Ascending aorta (tissue), 2 donors: ENCODE results near the gene CABP2. TPM values are rescaled to one million over a fixed set of nuclear protein-coding genes. Genes with fewer than 3 reads are reported as not detected.

Experiments
- DNase-seq, 2 donors: peaks; one replicate each; pipeline ENCODE4 v3.0.0-alpha.2; 2019; ENCODE audit warnings: low spot score in 2 of 2
- H3K27ac ChIP-seq, 2 donors: fragments of 200-600 bp; sonication (generic); one replicate each; pipeline ENCODE4 v1.5.1; 2016 to 2017; ENCODE audit warnings: mild to moderate bottlenecking in 1 of 2
- H3K27me3 ChIP-seq: fragments of 200-600 bp; sonication (generic); one replicate; pipeline ENCODE4 v1.5.1; 2017
- H3K36me3 ChIP-seq, 2 donors: fragments of 200-600 bp; sonication (generic); one replicate each; pipeline ENCODE4 v1.5.1; 2016
- H3K4me1 ChIP-seq, 2 donors: fragments of 200-600 bp; sonication (generic); one replicate each; pipeline ENCODE4 v1.5.1; 2016 to 2017; ENCODE audit warnings: mild to moderate bottlenecking in 1 of 2
- H3K4me3 ChIP-seq, 2 donors: fragments of 200-600 bp; sonication (generic); one replicate each; pipeline ENCODE4 v1.5.1; 2016 to 2017; ENCODE audit warnings: mild to moderate bottlenecking in 1 of 2
- H3K9me3 ChIP-seq, 2 donors: fragments of 200-600 bp; sonication (generic); one replicate each; pipeline ENCODE4 v1.5.1; 2016
- intact Hi-C: fragments of 100-400 bp; cut with DNase I; formaldehyde crosslinking; loops from one replicate; pipeline ENCODE4 v1.15.1; 2023
- total RNA-seq: library from RNA; depleted of rRNA; stranded (reverse); fragments of >200 nt; gene quantifications from one replicate; pipeline ENCODE4 v1.1.0, GENCODE V29; 2016
- TF ChIP-seq, protein P1 (sequence below), 3 experiments: fragments of 200-600 bp in 2 of 3; fragments of 450-650 bp in 1 of 3; sonication (generic) in 2 of 3; IDR thresholded peaks; one replicate each; pipeline ENCODE4 v1.5.1; 2016 to 2019; ENCODE audit warnings: antibody characterized with exemption in 3 of 3, mild to moderate bottlenecking in 1 of 3, moderate library complexity in 1 of 3

Gene CABP2
- total RNA-seq, 1 donor from 2014 or later, result not detected

DNA sequence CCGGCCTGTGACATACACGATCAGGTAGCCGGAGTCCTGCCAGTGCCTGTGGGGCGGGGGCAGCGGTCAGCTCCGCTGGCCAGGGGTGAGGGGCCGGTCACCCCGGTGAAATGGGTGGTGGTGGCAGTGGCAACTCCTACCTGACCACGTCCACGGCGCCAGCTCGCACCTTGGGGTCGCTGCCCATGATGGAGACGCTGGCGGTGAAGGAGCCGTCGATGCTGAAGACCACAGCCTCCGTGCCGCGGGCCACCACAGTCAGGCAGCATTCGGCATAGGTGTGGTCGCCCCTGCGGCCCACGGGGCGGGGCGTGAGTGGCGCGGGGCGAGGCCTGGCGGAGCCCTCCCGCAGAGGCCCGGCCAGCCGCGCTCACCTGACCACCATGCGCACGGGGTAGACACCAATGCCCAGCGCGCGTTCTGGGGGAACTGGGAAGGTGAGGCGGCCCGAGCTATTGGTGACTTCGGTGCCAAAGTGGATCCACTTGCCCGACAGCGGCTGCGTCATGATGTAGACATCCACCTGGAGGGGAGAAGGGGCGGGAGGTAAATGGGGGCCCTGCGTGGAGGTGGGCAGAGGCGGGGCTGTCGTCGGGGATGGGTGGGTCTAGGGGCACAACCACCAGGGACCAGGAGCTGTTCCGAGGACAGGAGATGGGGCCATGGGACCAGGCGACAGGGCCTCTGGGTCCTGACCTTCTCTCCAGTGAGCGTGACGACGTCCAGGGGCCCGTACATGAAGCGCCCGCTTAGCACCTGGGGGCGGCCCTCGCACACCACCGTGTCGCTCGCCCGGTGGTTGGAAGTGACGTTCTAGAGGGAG is 29.5 kb downstream of the CABP2 start:
- TF ChIP-seq, protein P1, sequence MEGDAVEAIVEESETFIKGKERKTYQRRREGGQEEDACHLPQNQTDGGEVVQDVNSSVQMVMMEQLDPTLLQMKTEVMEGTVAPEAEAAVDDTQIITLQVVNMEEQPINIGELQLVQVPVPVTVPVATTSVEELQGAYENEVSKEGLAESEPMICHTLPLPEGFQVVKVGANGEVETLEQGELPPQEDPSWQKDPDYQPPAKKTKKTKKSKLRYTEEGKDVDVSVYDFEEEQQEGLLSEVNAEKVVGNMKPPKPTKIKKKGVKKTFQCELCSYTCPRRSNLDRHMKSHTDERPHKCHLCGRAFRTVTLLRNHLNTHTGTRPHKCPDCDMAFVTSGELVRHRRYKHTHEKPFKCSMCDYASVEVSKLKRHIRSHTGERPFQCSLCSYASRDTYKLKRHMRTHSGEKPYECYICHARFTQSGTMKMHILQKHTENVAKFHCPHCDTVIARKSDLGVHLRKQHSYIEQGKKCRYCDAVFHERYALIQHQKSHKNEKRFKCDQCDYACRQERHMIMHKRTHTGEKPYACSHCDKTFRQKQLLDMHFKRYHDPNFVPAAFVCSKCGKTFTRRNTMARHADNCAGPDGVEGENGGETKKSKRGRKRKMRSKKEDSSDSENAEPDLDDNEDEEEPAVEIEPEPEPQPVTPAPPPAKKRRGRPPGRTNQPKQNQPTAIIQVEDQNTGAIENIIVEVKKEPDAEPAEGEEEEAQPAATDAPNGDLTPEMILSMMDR (IDR thresholded peaks at IDR 0.05), result no peak
- H3K4me1 ChIP-seq, result no peaks in the 10 kb centered on the region
- H3K9me3 ChIP-seq, result no peaks in the 10 kb centered on the region
- H3K4me3 ChIP-seq, result no peak overlapping the region
- H3K36me3 ChIP-seq, result peaks cover 64 to 78% of the 10 kb centered on the region in 2 donors
- intact Hi-C loops, result no loop called here
- no peak for DNase-seq
- H3K27me3 ChIP-seq, result no peaks in the 10 kb centered on the region
- no peak overlapping the region for H3K27ac ChIP-seq

DNA sequence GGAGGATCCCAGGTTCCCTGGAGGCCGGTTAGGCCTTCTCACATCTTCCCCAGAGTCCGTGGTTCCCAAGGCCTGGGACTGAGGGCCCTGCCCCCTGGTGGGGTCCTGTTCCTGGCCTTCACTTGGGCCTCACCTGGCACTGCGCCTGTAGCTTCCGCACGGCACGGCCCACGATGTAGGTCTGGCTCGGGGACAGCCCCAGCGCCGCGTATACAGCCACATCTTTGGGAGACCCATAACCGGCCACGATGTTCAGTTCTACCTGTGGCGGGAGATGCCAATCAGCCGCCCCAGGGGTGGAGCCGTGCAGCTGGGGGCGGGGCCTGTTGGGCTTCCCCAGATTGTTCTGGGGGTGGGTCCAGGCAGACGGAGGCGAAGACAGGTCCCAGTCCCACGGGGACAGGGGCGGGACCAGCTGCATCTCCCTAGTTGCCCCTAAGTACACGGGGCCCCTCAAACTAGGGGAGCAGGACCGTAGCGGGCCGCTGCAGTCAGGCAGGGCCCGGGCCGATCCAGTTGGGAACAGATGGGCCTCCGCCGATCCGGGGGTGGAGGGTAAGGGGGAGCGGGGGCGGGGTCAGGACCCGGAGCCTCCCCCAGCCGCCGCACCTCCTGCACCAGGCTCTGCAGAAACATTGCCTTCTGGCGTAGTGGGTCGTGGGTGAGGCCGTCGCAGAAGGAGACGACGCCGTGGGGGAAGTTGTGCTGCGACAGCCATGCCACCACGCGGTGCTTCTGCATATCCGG is 30.3 kb downstream of the CABP2 start:
- TF ChIP-seq, protein P1 (IDR thresholded peaks at IDR 0.05), result no peak

DNA sequence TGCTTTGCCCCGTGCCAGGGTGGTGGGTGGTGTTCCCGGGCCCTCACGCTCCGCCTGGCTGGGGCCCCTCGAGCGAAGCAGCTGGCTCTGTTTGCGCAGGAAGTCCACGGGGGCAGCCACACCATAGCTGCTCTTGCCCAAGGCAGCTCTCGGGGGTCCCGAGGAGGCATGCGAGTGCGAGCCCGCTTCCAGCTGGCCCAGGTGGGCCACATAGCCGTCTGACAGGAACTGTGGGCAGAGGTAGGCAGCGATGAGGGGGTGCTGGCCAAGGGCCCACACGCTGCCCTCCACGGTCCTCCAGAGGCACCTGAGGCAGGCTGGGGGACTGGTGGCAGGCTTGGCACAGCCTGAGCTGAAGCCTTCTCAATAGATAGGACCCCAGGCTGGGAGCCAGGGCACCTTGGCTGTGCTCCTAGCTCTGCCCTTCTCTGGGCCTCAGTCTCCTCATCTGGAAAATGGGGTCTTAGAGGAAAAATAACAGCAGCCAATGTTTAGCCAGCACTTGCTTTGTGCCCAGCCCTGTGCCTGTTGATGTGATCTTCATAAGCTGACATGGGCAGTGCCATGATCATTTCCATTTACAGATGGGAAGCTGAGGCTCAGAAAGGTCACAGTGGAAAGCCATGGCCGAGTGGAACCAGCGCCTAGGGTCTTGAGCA is 31.0 kb downstream of the CABP2 start:
- H3K4me3 ChIP-seq, result no peak overlapping the region
- no peak overlapping the region for H3K27ac ChIP-seq
- TF ChIP-seq, protein P1 (IDR thresholded peaks at IDR 0.05), result no peak
- no peak for DNase-seq
- no peaks in the 10 kb centered on the region for H3K9me3 ChIP-seq
- H3K36me3 ChIP-seq, result peaks cover 75 to 78% of the 10 kb centered on the region in 2 donors
- intact Hi-C loops, result no loop called here
- no peaks in the 10 kb centered on the region for H3K4me1 ChIP-seq
- H3K27me3 ChIP-seq, result no peaks in the 10 kb centered on the region

More for the DNA sequence above, 30.3 kb downstream of the CABP2 start:
- no peak for DNase-seq
- intact Hi-C loops, result no loop called here
- Histone ChIP-seq H3K9me3 (no peaks in the 10 kb centered on the region), H3K4me1 (no peaks in the 10 kb centered on the region), H3K4me3 (no peak overlapping the region), H3K27me3 (no peaks in the 10 kb centered on the region), H3K27ac (no peak overlapping the region), H3K36me3 (peaks cover 67 to 75% of the 10 kb centered on the region in 2 donors)

DNA sequence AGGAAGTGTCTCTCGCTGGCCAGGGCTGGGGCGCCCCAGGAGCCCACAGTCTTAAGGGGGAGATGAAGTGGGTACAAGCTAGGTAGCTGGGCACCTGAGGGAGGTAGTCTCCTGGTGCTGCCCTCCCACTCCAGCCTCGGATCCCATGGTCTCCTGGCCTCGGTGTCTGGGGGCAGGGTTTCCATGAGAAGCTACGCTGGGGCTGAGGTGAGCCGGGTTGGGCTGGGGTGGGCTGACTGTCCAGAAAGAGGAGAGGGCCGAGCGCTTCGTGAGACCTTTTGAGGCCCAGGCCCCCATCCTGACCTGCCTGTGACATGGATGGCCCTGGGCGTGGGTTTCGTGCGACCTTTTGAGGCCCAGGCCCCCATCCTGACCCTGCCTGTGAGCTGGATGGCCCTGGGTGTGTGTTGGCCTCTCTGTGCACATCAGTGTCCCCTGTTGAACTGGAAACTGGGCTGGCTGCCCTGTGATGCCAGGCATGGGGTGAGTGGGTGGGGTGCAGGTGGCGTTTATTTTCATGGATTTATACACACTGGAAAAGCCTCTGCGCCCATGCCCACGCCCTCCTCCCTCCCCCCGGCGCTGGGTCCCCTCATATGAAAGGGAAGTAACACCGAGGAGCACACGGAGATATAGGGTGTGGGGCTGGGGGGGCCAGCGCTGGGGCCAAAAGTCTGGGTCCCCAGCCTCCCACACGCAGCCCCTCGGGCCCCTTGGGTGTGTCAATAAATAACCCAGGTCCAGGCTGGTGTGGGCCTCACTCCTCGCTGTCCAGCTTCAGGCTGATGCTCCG is 31.8 kb downstream of the CABP2 start:
- peaks cover 79 to 83% of the 10 kb centered on the region in 2 donors for H3K36me3 ChIP-seq
- H3K27ac ChIP-seq, result no peak overlapping the region
- H3K9me3 ChIP-seq, result no peaks in the 10 kb centered on the region
- no peak for DNase-seq
- TF ChIP-seq, protein P1 (IDR thresholded peaks at IDR 0.05), result no peak
- no peaks in the 10 kb centered on the region for H3K27me3 ChIP-seq
- intact Hi-C loops, result no loop called here
- no peak overlapping the region for H3K4me3 ChIP-seq
- H3K4me1 ChIP-seq, result no peaks in the 10 kb centered on the region

DNA sequence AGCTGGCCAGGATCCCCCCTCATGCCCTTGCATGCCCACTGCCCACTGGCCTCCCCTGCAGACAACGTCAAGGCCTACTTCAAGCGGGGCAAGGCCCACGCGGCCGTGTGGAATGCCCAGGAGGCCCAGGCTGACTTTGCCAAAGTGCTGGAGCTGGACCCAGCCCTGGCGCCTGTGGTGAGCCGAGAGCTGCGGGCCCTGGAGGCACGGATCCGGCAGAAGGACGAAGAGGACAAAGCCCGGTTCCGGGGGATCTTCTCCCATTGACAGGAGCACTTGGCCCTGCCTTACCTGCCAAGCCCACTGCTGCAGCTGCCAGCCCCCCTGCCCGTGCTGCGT is 32.5 kb downstream of the CABP2 start:
- TF ChIP-seq, protein P1 (IDR thresholded peaks at IDR 0.05), result no peak
- H3K36me3 ChIP-seq, result peaks cover 76 to 78% of the 10 kb centered on the region in 2 donors
- no peak overlapping the region for H3K27ac ChIP-seq

More for the DNA sequence above, 32.5 kb downstream of the CABP2 start:
- intact Hi-C loops, result no loop called here
- H3K27me3 ChIP-seq, result no peaks in the 10 kb centered on the region
- no peak for DNase-seq
- H3K9me3 ChIP-seq, result no peaks in the 10 kb centered on the region
- no peaks in the 10 kb centered on the region for H3K4me1 ChIP-seq
- no peak overlapping the region for H3K4me3 ChIP-seq
